ENCODE data around the gene RASSF8.

Gene RASSF8

GRCh38 chr12:26068503-26068902, 110.0 kb downstream of the RASSF8 start:
- DNase-seq: no peak

- DNase-seq: no peak
These were observed 111.3 kb downstream of the RASSF8 start for GRCh38 chr12:26069796-26070195.

DNA sequence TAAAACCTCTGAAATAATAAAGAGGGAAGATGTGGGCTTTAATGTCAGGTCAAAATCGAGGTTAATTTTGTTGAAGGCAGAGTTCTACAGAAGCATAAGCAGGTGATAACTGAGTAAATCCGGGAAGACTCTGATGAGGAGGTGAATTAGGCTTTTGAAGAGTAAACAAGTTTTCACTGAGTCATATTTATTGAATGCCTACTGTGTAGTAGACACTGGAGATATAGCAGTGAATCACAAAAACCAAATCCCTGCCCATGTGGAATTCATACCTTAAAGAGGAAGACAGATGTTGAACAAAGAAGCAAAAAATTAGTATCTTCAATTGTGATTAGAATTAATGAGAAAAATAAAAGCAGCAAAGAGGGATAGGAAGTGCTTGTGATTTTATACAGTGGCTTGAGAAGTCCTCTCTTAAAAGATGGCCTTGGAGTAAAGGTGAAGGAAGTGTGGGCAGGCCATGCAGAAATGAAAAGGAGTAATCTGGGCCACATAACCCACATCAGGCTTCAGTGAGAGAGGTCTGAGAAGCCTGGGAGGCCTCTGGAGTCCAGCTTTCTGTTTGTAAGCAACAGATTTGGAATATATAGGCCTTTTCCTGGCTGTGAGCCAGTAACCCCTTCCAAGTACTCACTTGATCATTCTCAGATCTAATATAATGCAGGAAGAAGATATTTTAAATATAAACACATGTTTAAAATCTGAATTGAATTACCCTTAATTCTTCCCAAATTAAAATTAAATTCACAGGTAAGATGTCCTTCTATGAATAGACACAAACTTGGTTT, 119.6 kb downstream of the RASSF8 start:
- DNase-seq: no peak

- DNase-seq: no peak
These were observed 122.4 kb downstream of the RASSF8 start for GRCh38 chr12:26080911-26081310.

DNA sequence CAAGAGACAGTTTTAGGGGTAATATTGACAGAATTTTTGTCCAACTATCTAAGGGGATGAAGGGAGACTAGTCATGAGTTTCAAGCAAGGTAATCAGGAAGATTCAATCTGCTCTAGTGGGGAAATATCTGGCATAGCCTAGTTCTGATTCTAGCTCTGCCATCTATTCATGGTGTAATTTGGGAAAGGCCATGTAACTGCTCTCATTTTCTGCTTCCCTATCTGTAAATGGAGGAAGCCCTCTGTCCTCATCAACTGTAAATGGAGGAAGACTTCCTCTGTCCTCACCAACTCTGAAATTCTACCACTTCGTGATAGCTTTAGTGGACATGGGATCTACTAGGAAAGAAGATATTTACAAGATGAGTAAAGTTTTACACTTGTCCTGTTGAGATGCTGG, 128.5 kb downstream of the RASSF8 start:
- DNase-seq: no peak

DNA sequence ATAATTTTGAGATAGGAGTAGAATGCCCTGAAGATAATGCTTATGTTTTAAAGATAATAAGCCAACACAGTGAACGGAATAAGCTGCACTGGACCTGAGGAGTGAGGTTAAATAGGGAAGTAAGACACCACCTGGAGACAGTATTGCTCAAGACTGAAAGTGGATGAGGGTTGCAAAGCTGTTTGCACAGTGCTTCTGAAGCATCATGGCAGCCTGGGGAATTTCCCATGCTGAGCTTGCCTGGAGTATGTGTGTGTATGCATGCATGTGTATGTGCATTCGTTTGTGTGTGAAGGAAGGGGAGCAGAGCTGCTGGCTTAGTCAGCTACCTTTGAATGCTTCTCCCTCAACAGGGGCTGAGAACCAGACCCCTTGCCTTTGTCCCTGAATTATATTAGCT, 130.5 kb downstream of the RASSF8 start:
- no peak for DNase-seq

GRCh38 chr12:26090836-26091510, 132.5 kb downstream of the RASSF8 start:
- DNase-seq: peak; percentile 41

DNA sequence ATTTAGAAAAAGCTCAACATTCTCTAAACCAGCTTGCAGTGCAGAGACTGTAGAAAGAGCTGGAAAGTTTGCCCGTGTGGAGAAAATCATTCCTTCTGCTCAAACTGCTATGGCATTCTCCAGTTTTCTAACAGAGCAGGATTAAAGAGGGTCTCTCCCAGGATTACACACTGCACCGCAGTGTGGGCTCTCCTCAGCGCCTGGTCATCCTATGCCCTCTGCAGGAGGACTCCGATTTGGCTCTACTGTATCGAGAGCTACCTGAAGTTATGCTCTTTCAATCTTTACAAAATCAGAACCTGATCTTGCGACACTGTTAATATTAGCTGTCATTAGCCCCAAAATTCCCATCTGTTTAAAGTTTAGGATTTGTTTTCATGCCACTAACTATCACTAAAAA, 133.3 kb downstream of the RASSF8 start:
- DNase-seq: no peak

DNA sequence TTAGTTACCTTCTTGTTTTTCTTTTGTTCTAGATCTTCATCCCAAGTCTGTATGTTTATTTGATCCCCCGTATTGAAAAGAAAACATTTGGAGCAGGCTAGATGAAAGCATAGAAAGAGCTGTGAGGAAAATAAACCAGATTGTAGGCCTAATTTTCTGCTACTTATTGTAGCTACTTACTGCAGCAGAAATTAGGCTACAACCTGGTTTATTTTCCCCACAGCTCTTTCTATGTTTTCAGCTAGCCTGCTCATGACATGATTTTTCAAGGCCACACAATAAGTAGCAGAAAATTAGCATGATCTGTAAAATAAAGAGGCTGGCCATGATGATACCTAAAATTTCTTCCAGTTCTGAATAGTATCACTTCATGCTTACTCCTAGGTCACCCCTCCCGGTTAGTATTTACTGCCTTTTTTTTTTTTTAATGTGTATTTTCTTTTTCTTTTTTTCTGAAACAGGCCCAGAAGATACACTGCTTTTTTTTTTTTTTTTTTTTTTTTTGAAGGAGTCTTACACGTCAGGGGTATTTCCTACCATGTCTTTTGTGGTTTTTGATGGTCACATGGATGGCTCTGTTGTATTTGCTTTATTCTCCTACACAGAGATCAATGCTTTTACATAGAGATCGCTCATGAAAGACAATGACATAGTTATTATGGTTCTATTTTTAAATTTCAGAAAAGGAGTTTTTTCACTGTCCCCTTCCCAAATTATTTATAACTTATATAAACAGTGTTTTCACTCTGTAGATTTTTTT, 134.0 kb downstream of the RASSF8 start:
- no peak for DNase-seq

DNA sequence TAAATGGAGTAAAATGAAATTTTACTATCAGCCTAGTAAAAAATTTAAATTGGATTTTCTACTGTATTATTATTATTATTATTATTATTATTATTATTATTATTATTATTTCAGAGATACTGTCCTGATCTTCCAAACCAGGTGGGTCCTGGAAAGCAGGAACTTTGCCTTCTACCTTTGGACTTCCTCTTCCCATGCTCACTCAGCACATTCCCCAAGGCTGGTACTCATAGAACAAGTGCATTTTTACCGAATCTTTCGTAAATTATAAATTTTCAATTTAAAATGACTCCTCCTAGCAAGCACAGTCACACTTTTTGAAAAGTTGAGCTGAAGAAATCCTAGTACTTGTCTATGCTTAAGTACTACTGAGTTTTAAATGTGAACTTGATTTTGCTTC, 136.7 kb downstream of the RASSF8 start:
- DNase-seq: no peak

DNA sequence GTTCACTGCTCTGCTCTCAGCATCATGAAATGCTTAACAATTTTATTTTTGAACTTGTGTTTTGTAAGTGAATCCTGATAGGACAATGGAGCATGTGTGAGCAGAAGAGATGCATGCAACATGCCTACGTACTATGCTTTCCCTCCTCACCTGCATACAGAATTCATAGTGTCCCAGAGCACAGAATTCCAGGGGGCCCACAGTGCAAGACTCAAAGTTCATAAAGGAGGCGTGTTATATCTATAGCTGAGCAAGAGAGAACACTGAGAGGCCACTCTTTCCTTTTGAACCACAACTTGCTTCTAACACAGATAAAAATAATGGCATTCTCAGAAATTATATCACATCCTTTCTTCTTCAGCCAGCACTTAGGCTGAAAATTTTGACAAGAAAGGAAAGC, 137.6 kb downstream of the RASSF8 start:
- no peak for DNase-seq

DNA sequence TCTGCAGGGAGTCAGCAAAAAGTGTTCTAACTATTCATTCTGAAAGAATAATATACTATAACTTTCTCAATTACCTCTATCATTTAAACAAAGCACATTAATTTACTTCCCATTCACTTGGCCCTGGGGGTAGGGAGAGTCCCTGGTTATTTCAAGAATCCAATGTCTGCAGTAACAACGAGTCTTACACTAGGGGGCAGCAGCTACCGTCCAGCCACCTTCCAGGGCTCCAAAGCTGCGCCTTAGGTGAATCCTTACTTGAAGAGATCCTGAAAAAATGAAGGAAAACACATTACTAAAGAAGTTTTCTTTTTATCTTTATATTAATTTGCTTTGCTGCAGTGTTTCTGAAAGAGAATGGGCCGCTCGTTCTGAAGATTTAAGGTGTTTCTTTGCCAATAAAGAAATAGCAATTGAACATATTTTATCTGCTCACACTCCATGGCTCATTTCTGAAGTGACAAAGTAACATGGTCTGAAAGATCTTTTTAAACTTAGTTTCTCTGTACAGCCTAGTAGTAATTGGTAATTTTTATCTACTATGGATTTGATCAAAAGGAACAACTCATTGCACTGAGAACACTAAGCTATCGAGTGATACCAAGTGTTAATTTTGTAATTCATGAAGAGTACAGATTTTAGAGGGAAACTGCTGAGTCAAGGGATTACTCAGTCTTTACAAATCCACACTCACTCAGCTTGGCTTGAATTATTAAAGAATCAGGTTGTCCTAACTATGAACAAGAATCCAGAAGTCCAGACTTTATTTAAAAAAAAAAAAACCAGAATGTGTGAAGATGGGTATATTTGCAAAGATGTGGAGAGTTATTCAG, 138.8 kb downstream of the RASSF8 start:
- DNase-seq: peak; percentile 80

- no peak for DNase-seq
These were observed 142.3 kb downstream of the RASSF8 start for GRCh38 chr12:26100666-26101349.

GRCh38 chr12:26101350-26101734, 142.9 kb downstream of the RASSF8 start:
- no peak for DNase-seq

DNA sequence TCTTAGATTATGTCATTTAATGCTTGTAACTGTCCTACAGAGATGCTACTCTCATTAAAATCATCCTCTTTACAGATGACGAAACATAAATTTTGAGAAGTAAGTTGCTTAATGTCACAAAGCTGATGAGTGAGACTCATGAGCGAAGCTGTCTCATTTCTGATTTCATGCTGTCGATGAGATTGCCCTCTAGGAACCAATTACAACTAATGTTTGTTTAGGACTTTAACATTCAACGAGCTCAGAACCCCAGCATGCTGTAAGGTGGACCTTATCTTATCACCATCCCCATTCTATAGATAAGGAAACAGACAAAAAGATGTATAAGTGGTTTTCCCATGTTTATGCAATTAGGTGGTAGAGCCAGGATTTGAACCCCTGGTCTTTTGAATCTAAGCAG, 143.3 kb downstream of the RASSF8 start:
- no peak for DNase-seq

DNA sequence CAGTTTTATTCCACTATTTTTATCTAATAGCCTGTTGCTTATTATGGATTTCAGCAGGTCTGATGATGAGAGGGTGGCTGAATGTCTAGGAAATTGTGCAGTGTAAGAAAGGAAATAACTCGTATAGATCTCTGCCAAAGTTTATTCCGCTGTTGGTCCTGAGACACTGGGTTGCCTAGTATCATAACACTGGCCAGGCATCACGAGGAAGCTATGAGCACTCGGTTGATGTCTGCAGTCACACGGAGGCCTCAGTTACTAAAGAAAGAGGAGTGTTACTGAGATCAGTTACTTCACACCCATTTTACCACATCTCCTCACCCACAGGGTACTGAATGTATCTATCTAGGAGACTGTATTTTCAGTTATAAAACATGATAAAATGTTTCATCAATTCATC, 144.5 kb downstream of the RASSF8 start:
- DNase-seq: no peak

GRCh38 chr12:26106347-26106746, 147.9 kb downstream of the RASSF8 start:
- no peak for DNase-seq

- DNase-seq: no peak
These were observed 150.4 kb downstream of the RASSF8 start for GRCh38 chr12:26108915-26109314.

DNA sequence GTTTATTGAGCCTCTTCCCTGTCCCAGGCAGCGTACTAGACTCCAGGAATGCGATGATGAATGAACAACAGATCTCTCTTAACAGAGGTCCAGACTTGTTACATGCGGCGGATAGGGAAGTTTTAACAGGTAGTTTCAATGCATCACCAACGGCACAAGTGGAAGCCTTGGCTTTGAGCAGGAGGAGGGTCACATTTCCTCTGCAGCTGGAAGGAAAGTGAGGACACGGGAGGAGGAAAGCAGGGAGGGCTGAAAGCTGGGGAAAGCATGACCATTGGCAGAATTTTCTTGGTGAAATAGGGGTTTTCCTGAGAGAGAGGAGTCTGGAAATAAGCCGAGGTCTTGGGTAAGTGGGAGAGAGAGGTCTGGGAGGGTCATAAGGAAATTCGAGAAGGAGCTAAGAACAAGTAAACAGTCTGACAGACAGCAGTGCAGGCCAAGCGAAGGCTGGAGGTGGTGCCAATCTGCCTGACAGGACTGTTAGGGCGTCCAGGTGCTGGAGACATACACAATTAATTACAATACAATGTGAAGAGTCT, 150.9 kb downstream of the RASSF8 start:
- no peak for DNase-seq

DNA sequence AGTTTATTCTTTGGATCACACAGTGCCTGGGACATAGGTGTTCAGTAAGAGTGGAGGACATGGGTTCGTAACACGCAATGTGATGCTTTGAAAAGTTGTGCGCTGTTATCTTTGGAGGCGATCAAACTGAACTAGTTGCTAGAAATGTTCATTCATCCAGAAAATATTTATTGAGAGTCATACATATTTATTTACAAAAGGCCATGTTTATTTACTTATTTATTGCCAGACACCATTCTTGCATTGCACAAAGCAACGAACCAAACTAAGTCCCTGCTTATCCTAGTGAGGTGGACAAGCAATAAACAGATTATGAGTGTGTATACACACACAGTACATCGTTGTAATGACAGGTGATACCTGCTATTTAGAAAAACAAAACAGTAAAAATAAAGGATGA, 153.8 kb downstream of the RASSF8 start:
- DNase-seq: no peak

DNA sequence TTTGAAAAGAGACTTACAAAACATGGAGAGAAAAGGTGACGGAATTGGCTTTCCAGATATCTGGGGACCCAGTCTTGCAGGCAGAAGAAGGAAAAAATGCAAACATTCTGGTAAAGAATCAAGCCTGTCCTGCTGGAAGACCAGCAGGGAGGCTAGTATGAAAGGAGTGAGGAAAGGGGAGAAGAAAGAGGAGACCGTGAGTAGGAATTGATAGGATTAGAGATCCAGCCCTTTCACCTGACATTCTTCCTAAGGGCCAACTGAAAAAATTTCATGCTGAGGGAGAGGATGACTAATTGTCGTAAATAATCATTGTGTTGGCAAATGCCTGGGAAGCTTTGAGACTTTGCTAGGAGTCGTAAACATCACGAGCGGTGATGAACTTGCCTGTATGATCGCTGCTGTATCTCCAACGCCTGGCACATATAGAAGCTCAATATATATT, 154.2 kb downstream of the RASSF8 start:
- peak; percentile 46 for DNase-seq

- no peak for DNase-seq
These were observed 154.7 kb downstream of the RASSF8 start for GRCh38 chr12:26113181-26113654.

Measured in kidney glomerular epithelial cell (primary cell).